Spleen (tissue), 11 donors: ENCODE measurements around the gene RABGGTA. TPM values are rescaled to one million over a fixed set of nuclear protein-coding genes. Genes with fewer than 3 reads are reported as not detected.

Experiments used
- DNase-seq: peaks from one replicate; pipeline ENCODE4 v3.0.0-alpha.2; 2020
- H3K27ac ChIP-seq, 8 donors: fragments of 200-600 bp; sonication (generic) in 7 of 8; 1 replicate in 4 of 8; 2 replicates in 4 of 8; pipeline versions ENCODE4 v1.5.0 to v1.8.0; 2016 to 2021; ENCODE audit warnings: inconsistent platforms in 4 of 8, mild to moderate bottlenecking in 4 of 8, moderate library complexity in 1 of 8
- H3K27me3 ChIP-seq, 7 donors: fragments of 200-600 bp; sonication (generic) in 6 of 7; replicated peaks in 1 of 7; 1 replicate in 4 of 7; 2 replicates in 3 of 7; pipeline versions ENCODE4 v1.5.0 to v1.8.0; 2016 to 2021; ENCODE audit warnings: inconsistent platforms in 3 of 7, mild to moderate bottlenecking in 1 of 7
- H3K36me3 ChIP-seq, 6 donors: fragments of 200-600 bp; sonication (generic) in 5 of 6; 1 replicate in 4 of 6; 2 replicates in 2 of 6; pipeline versions ENCODE4 v1.5.0 to v1.8.0; 2016 to 2021; ENCODE audit warnings: inconsistent platforms in 2 of 6
- H3K4me1 ChIP-seq, 6 donors: fragments of 200-600 bp; sonication (generic) in 5 of 6; 1 replicate in 3 of 6; 2 replicates in 3 of 6; pipeline versions ENCODE4 v1.5.0 to v1.8.0; 2016 to 2021; ENCODE audit warnings: inconsistent platforms in 3 of 6
- H3K4me3 ChIP-seq, 8 donors: fragments of 200-600 bp; sonication (generic) in 7 of 8; 1 replicate in 4 of 8; 2 replicates in 4 of 8; pipeline versions ENCODE4 v1.5.0 to v1.8.0; 2016 to 2021; ENCODE audit warnings: inconsistent platforms in 4 of 8, mild to moderate bottlenecking in 4 of 8, moderate library complexity in 2 of 8
- H3K9me3 ChIP-seq, 8 donors: fragments of 200-600 bp; sonication (generic) in 7 of 8; 1 replicate in 4 of 8; 2 replicates in 4 of 8; pipeline versions ENCODE4 v1.5.0 to v1.8.0; 2016 to 2021; ENCODE audit warnings: inconsistent platforms in 4 of 8
- POLR2A ChIP-seq, 3 donors: fragments of 450-650 bp; IDR thresholded peaks; one replicate each; pipeline ENCODE4 v1.5.1; 2017; ENCODE audit warnings: antibody characterized with exemption in 3 of 3, mild to moderate bottlenecking in 1 of 3
- POLR2AphosphoS5 ChIP-seq, 3 donors: sonication (generic); formaldehyde crosslinking; IDR thresholded peaks; one replicate each; pipeline ENCODE4 v1.5.1; 2017; ENCODE audit warnings: antibody characterized with exemption in 3 of 3
- WGBS, 5 donors: extraction: QIAGEN DNeasy Blood & Tissue Kit in 3 of 5; methylation state at CpG; one replicate each; pipeline versions ENCODE4 v1.1.5 to v1.1.7; 2013 to 2018; 5-methylcytosine and 5-hydroxymethylcytosine counted together
- intact Hi-C: fragments of 100-400 bp; cut with DNase I; formaldehyde crosslinking; loops from one replicate; pipeline ENCODE4 v1.15.0; 2023; ENCODE audit warnings: low total_unique reads
- polyA plus RNA-seq, 3 donors: library from polyadenylated mRNA; stranded (reverse); fragments of 200-250 nt; gene quantifications; one replicate each; pipeline ENCODE4 v1.2.1, GENCODE V29; 2013
- total RNA-seq, 7 donors: library from RNA; depleted of rRNA in 3 of 7; stranded (reverse); fragments of >200 nt in 3 of 7; fragmentation: NEBNext Ultra II Directional in 4 of 7; extraction: Animal tissue kit (Norgen Biotek cat#: 25700) in 4 of 7; gene quantifications; one replicate each; pipeline versions ENCODE4 v1.1.0 to v1.2.1, GENCODE V29; 2016 to 2021
- TF ChIP-seq, protein P1 (sequence below), 11 experiments: fragments of 200-600 bp in 7 of 11; fragments of 450-650 bp in 4 of 11; sonication (generic) in 4 of 11; IDR thresholded peaks in 8 of 11; conservative IDR thresholded peaks in 3 of 11; 1 replicate in 7 of 11; 2 replicates in 4 of 11; pipeline versions ENCODE4 v1.4.0 to v1.8.0; 2016 to 2021; ENCODE audit warnings: antibody characterized with exemption in 11 of 11, inconsistent platforms in 4 of 11, mild to moderate bottlenecking in 1 of 11
- donor health status: healthy with polysubstance abuse.
- donor health status: DM: no; HTN: no; CAD: no; lungs with moderate emphysema.
- donor health status: DM: no; HTN: no; CAD: no.
- donor health status: Bipolar disorder and iron deficiency.
- donor health status: healthy.
- donor health status: DM: no; HTN: no; CAD: no.
- donor health status: DM: yes; HTN: yes; CAD: no.

The RABGGTA gene
- total and polyA plus RNA-seq, 10 donors, result 22.5 to 63.0 (median 47.0) TPM

DNA sequence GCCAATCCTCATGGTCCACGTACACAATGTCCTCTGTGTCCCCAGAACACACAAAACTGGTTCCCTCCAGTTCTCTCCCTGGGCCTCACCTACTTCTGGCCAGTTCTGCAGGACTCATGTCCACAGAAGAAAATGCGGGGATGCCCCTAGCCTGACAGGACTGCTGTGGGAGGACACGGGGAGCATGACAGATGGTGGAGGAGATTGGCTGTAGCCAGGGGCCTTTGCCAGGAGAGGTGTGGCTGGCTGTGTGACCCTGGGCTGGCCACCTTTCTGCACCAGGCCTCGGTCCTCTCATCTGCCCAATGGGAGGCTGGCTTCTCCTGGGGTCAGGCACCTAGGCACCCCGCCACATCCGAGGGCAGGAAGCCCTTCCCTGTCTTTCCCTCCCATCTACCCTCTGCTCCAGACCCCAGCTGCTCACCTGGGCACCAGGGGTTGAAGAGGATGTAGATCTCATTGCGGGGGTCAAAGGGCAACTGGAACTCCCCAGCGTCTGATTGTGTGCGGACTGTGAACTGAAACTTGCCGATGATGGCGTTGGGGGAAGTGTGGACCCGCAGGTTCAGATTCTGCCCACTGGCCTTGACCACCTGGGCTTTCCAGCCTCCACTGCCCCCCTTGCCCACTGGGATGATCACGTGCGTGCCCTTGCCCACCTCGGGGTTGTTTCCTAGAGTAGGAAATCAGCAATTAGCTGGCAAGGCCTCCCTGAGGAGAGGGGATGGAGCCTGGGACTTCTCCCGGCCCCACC, 11.2 kb downstream of the RABGGTA start:
- no peak overlapping the region for H3K27ac ChIP-seq
- no peak overlapping the region for H3K4me3 ChIP-seq
- H3K4me1 ChIP-seq, result no peaks in the 10 kb centered on the region
- peaks cover 0 to 89% (median 3%) of the 10 kb centered on the region in 6 donors for H3K36me3 ChIP-seq
- no peaks in the 10 kb centered on the region for H3K9me3 ChIP-seq
- TF ChIP-seq, protein P1, sequence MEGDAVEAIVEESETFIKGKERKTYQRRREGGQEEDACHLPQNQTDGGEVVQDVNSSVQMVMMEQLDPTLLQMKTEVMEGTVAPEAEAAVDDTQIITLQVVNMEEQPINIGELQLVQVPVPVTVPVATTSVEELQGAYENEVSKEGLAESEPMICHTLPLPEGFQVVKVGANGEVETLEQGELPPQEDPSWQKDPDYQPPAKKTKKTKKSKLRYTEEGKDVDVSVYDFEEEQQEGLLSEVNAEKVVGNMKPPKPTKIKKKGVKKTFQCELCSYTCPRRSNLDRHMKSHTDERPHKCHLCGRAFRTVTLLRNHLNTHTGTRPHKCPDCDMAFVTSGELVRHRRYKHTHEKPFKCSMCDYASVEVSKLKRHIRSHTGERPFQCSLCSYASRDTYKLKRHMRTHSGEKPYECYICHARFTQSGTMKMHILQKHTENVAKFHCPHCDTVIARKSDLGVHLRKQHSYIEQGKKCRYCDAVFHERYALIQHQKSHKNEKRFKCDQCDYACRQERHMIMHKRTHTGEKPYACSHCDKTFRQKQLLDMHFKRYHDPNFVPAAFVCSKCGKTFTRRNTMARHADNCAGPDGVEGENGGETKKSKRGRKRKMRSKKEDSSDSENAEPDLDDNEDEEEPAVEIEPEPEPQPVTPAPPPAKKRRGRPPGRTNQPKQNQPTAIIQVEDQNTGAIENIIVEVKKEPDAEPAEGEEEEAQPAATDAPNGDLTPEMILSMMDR (IDR thresholded peaks at IDR 0.05 in 8 of 11, conservative IDR thresholded peaks at IDR 0.05 in 3 of 11), result no peak
- TF ChIP-seq POLR2AphosphoS5 (IDR thresholded peaks at IDR 0.05) (no peak), POLR2A (IDR thresholded peaks at IDR 0.05) (no peak)
- peak; percentile 43 for DNase-seq
- WGBS, 5 donors, result 73 to 85% (median 82%) methylated on average over 8 to 16 of the region's 16 CpGs
- intact Hi-C loops, result no loop called here
- H3K27me3 ChIP-seq, result no peaks in the 10 kb centered on the region

DNA sequence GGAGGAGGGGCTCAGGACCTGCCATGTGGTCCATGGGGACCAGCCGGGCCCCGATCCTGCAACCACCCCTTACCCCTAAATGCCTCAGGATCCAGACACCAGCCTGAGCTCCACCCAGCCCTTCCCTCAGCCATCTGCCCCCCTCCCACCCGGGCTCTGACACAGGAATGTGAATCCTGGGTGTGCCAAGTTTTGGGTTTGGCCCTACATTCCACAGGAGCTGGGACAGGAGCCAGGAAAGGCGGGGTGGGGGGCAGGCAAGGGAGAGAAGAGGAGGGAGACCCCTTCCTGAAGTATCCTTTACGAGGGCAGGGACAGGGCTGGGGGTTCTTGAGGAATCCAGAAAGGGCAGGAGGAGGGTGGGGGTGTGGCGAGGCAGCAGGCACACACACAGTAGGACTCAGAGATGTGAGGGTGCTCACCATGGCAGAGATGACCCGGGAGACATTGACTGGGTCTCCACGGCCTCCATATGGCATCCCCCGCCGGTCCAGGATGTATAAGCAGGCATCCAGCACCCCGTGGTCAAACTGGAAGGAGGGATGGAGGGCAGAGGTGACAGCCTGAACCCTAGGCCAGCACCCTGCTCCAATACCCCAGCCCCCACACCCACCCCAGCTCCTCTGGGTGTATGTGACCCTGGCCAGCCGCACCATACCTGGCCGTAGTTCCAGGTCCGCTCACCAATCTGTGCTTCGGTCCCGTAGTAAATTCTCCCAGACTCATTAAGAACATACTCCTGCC, 11.9 kb downstream of the RABGGTA start:
- H3K4me1 ChIP-seq, result no peaks in the 10 kb centered on the region
- no peak overlapping the region for H3K27ac ChIP-seq
- intact Hi-C loops, result no loop called here
- no peaks in the 10 kb centered on the region for H3K27me3 ChIP-seq
- DNase-seq, result peak; percentile 50
- H3K4me3 ChIP-seq, result no peak overlapping the region
- 86 to 95% (median 88%) methylated on average over 14 to 16 of the region's 16 CpGs for WGBS, 5 donors
- TF ChIP-seq POLR2A (IDR thresholded peaks at IDR 0.05), result no peak
- TF ChIP-seq POLR2AphosphoS5 (IDR thresholded peaks at IDR 0.05), result no peak
- TF ChIP-seq, protein P1 (IDR thresholded peaks at IDR 0.05 in 8 of 11, conservative IDR thresholded peaks at IDR 0.05 in 3 of 11), result no peak
- no peaks in the 10 kb centered on the region for H3K9me3 ChIP-seq
- peaks cover 0 to 89% (median 2%) of the 10 kb centered on the region in 6 donors for H3K36me3 ChIP-seq

DNA sequence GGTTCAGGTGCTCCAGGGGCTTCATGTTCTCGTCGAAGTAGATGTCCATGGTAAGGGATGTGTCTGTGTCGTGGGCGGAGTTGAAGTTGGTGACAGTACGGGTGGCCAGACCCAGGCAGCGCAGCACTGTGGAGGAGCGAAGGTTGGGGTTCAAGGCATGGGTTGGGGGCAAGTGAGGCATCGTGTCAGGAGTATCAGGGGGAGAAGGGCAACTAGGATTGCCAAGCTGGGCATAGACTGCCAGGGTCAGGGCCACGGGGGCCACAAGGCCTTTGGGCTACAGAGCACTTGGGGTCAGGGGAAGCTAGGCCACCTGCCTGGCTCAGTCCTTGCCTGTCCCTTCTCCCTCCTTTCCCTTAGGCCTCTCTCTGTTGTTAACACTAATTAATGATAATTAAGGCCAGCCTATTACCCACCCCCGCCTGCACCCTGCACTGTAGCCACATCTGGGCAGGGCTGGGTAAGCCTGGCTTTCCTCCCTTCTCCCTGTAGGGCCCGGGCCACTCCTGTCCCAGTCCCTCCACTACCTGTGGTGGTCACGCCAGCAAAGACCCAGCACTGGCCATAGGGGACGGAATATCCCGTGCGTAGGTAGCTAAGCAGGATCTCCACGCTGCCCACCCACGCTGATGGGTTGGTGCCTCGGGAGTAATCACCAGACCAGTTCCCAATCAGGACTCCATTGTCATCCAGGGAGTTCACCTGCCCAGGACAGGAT, 12.7 kb downstream of the RABGGTA start:
- DNase-seq, result peak; percentile 50
- no peak overlapping the region for H3K4me3 ChIP-seq
- H3K9me3 ChIP-seq, result no peaks in the 10 kb centered on the region
- H3K27ac ChIP-seq, result no peak overlapping the region
- peaks cover 0 to 89% (median 4%) of the 10 kb centered on the region in 6 donors for H3K36me3 ChIP-seq
- no peaks in the 10 kb centered on the region for H3K27me3 ChIP-seq
- WGBS, 5 donors, result 89 to 96% (median 94%) methylated on average over 18 of the region's 18 CpGs
- no peaks in the 10 kb centered on the region for H3K4me1 ChIP-seq
- intact Hi-C loops, result no loop called here
- TF ChIP-seq, protein P1 (IDR thresholded peaks at IDR 0.05 in 8 of 11, conservative IDR thresholded peaks at IDR 0.05 in 3 of 11), result no peak
- TF ChIP-seq POLR2AphosphoS5 (IDR thresholded peaks at IDR 0.05) (no peak), POLR2A (IDR thresholded peaks at IDR 0.05) (no peak)
